ENCODE measurements around the gene CPB1. TPM values are rescaled to one million over a fixed set of nuclear protein-coding genes. Genes with fewer than 3 reads are reported as not detected.

Gene CPB1
- total RNA-seq, 1 donor from 2014 or later: not detected

DNA sequence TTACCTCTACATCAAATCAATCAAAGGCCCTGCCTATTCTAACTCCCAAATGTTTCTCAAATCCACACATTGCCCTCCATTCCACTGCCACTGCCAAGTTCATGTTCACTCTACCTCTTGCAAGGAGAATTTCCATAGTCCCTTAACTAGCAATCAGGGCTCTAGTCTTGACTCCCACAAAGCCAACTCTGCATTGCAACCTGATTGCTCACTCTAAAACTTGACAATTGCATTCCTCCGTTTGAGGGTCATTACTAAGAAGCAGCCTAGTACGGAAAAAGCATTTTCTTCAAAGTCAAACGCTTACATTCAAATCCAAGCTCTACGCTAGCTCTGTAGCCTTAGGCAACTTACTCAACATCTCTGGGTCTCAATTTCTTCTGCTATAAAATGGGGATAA is 38.6 kb downstream of the CPB1 start:
- no peak for DNase-seq (ENCODE audit: low read depth, low spot score)

DNA sequence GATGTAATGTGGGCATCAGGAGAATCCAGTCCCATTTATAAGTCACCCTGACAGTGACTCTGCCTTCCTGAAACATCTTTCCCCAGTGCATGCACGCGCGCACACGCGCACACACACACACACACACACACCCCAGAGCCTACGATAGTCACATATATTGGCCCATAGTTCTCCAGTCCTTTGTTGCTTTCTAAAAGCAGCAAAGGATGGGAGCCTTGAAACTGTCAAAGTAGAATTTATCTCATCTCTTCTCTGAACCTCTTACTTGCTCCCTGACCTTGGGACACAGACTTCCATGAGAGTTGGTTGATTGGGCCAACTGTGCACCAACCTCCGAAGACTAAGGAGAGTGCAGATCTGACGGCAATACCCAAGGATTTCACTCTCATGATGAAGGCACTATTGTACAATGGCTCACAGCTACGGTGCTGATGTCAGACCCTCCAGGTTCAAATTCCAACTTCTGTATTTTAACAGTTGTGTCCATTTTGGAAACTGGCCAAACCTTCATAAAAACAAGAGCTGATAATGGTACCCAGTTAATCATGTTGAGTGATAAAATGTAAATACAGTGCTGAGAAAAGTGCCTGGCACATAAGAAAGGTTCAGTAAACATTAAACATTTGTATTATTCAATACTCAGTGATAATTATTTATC is 45.8 kb downstream of the CPB1 start:
- no peak overlapping the region for H3K4me3 Mint-ChIP-seq
- H3K4me1 Mint-ChIP-seq: no peaks in the 10 kb centered on the region
- H3K27me3 Mint-ChIP-seq (ENCODE audit: low read depth): no peaks in the 10 kb centered on the region
- no peaks in the 10 kb centered on the region for H3K9me3 Mint-ChIP-seq
- no peak for DNase-seq (ENCODE audit: low read depth, low spot score)
- H3K27ac Mint-ChIP-seq (ENCODE audit: unreplicated experiment): no peak overlapping the region
- no peaks in the 10 kb centered on the region for H3K36me3 Mint-ChIP-seq (ENCODE audit: low read depth)
- TF ChIP-seq, protein P1, sequence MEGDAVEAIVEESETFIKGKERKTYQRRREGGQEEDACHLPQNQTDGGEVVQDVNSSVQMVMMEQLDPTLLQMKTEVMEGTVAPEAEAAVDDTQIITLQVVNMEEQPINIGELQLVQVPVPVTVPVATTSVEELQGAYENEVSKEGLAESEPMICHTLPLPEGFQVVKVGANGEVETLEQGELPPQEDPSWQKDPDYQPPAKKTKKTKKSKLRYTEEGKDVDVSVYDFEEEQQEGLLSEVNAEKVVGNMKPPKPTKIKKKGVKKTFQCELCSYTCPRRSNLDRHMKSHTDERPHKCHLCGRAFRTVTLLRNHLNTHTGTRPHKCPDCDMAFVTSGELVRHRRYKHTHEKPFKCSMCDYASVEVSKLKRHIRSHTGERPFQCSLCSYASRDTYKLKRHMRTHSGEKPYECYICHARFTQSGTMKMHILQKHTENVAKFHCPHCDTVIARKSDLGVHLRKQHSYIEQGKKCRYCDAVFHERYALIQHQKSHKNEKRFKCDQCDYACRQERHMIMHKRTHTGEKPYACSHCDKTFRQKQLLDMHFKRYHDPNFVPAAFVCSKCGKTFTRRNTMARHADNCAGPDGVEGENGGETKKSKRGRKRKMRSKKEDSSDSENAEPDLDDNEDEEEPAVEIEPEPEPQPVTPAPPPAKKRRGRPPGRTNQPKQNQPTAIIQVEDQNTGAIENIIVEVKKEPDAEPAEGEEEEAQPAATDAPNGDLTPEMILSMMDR (conservative IDR thresholded peaks at IDR 0.05): no peak

More for the DNA sequence above, 38.6 kb downstream of the CPB1 start:
- TF ChIP-seq, protein P1 (conservative IDR thresholded peaks at IDR 0.05): no peak
- Mint-ChIP-seq H3K4me3 (no peak overlapping the region), H3K27ac (ENCODE audit: unreplicated experiment) (no peak overlapping the region), H3K27me3 (ENCODE audit: low read depth) (no peaks in the 10 kb centered on the region), H3K9me3 (no peaks in the 10 kb centered on the region), H3K36me3 (ENCODE audit: low read depth) (no peaks in the 10 kb centered on the region), H3K4me1 (no peaks in the 10 kb centered on the region)

DNA sequence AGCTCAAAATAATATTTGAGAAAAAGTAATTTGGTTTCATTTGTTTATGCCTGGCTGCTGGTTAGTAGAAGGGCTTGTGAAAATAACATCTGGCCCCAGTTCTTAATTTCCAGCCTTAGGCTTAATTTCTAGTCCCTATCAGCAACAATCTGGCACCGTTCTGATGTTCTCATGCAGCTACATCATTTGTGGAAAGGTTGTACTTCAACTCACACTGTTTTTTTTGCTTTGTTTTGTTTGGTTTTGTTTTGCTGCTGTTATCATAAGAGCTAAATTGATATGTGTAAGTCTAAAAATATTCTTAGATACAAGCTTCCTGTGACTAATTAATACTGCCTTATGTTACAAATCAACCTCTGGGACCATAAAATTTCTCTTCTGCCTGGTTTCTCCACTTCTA is 46.4 kb downstream of the CPB1 start:
- H3K27me3 Mint-ChIP-seq (ENCODE audit: low read depth): no peaks in the 10 kb centered on the region
- TF ChIP-seq, protein P1 (conservative IDR thresholded peaks at IDR 0.05): no peak
- no peaks in the 10 kb centered on the region for H3K36me3 Mint-ChIP-seq (ENCODE audit: low read depth)
- no peak for DNase-seq (ENCODE audit: low read depth, low spot score)
- H3K4me3 Mint-ChIP-seq: no peak overlapping the region
- H3K27ac Mint-ChIP-seq (ENCODE audit: unreplicated experiment): no peak overlapping the region
- no peaks in the 10 kb centered on the region for H3K9me3 Mint-ChIP-seq
- no peaks in the 10 kb centered on the region for H3K4me1 Mint-ChIP-seq

DNA sequence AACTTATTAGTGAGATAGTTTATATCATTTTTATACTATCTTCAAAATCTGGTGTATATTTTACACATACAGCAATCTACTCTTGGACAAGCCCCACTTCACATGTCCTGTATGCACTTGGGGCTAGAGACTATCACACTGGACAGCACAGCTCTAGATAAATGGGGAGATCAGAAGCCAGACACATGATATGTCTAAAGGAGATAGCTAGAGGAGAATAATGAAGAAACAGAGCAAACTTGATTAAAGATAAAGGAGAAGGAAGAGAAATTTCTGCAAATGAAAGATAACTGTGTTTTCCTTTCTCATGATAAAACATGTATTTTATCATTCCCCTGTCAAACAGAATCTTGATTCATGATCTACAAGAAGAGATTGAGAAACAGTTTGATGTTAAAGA is 50.5 kb downstream of the CPB1 start:
- H3K27ac Mint-ChIP-seq (ENCODE audit: unreplicated experiment): no peak overlapping the region
- peaks cover 2% of the 10 kb centered on the region for H3K9me3 Mint-ChIP-seq
- no peaks in the 10 kb centered on the region for H3K36me3 Mint-ChIP-seq (ENCODE audit: low read depth)
- TF ChIP-seq, protein P1 (conservative IDR thresholded peaks at IDR 0.05): no peak
- DNase-seq (ENCODE audit: low read depth, low spot score): no peak
- H3K27me3 Mint-ChIP-seq (ENCODE audit: low read depth): no peaks in the 10 kb centered on the region
- no peak overlapping the region for H3K4me3 Mint-ChIP-seq
- H3K4me1 Mint-ChIP-seq: no peaks in the 10 kb centered on the region

DNA sequence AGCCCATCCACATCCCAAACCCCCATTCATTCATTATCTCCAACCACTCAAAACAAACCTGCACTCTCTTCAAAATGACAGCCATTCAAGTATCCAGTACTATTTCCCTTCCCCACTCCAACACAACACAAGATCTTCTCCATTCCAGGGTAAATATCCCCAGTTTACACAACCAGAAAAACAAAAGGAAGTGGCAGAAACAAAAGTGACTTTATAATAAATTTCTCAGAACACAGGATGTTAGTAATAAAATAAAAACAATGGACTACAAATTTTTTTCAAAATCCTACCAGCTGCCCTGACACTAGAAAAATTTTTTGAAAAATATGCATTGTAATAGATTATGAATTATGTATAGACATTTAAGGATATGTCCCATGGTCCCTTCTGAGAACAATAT is 51.6 kb downstream of the CPB1 start:
- H3K9me3 Mint-ChIP-seq: peaks cover 2% of the 10 kb centered on the region
- no peak overlapping the region for H3K4me3 Mint-ChIP-seq

More for the DNA sequence above, 51.6 kb downstream of the CPB1 start:
- no peak for DNase-seq (ENCODE audit: low read depth, low spot score)
- no peaks in the 10 kb centered on the region for H3K27me3 Mint-ChIP-seq (ENCODE audit: low read depth)
- TF ChIP-seq, protein P1 (conservative IDR thresholded peaks at IDR 0.05): no peak
- H3K4me1 Mint-ChIP-seq: no peaks in the 10 kb centered on the region
- H3K27ac Mint-ChIP-seq (ENCODE audit: unreplicated experiment): no peak overlapping the region
- H3K36me3 Mint-ChIP-seq (ENCODE audit: low read depth): no peaks in the 10 kb centered on the region

Measured in neural crest cell (in vitro differentiated cells).